Measurements from ENCODE around the gene DNAH5.

The DNAH5 gene

GRCh38 chr5:13934125-13934524 is 10.4 kb downstream of the DNAH5 start:
- DNase-seq = no peak

- no peak for DNase-seq
Observed at GRCh38 chr5:13932561-13932960, 11.9 kb downstream of the DNAH5 start.

GRCh38 chr5:13932011-13932410 is 12.5 kb downstream of the DNAH5 start:
- DNase-seq = no peak

- no peak for DNase-seq
Observed at GRCh38 chr5:13930541-13931171, 13.8 kb downstream of the DNAH5 start.

GRCh38 chr5:13926731-13927130 is 17.8 kb downstream of the DNAH5 start:
- DNase-seq = no peak

- DNase-seq = no peak
Observed at GRCh38 chr5:13921578-13921977, 22.9 kb downstream of the DNAH5 start.

GRCh38 chr5:13919786-13920185 is 24.7 kb downstream of the DNAH5 start:
- no peak for DNase-seq

- DNase-seq = no peak
Observed at GRCh38 chr5:13919087-13919486, 25.4 kb downstream of the DNAH5 start.

GRCh38 chr5:13917061-13917460 is 27.4 kb downstream of the DNAH5 start:
- DNase-seq = no peak

- DNase-seq = no peak
Observed at GRCh38 chr5:13913962-13914361, 30.5 kb downstream of the DNAH5 start.

GRCh38 chr5:13910637-13911288 is 33.7 kb downstream of the DNAH5 start:
- no peak for DNase-seq

GRCh38 chr5:13910201-13910600 is 34.3 kb downstream of the DNAH5 start:
- DNase-seq = no peak

- DNase-seq = no peak
Observed at GRCh38 chr5:13909271-13909670, 35.2 kb downstream of the DNAH5 start.

- DNase-seq = no peak
Observed at GRCh38 chr5:13898569-13898968, 45.9 kb downstream of the DNAH5 start.

- no peak for DNase-seq
Observed at GRCh38 chr5:13878357-13878756, 66.1 kb downstream of the DNAH5 start.

- DNase-seq = no peak
Observed at GRCh38 chr5:13866792-13867191, 77.7 kb downstream of the DNAH5 start.

- no peak for DNase-seq
Observed at GRCh38 chr5:13865312-13865711, 79.2 kb downstream of the DNAH5 start.

- DNase-seq = no peak
Observed at GRCh38 chr5:13860146-13860545, 84.3 kb downstream of the DNAH5 start.

GRCh38 chr5:13859270-13860065 is 85.0 kb downstream of the DNAH5 start:
- DNase-seq = no peak

GRCh38 chr5:13843175-13843846 is 101.2 kb downstream of the DNAH5 start:
- DNase-seq = no peak

- no peak for DNase-seq
Observed at GRCh38 chr5:13833440-13833839, 111.0 kb downstream of the DNAH5 start.

- no peak for DNase-seq
Observed at GRCh38 chr5:13831351-13831750, 113.1 kb downstream of the DNAH5 start.

- no peak for DNase-seq
Observed at GRCh38 chr5:13830536-13830935, 114.0 kb downstream of the DNAH5 start.

- DNase-seq = no peak
Observed at GRCh38 chr5:13821366-13821765, 123.1 kb downstream of the DNAH5 start.
